Stimulated activated naive CD8-positive, alpha-beta T cell treated with anti-CD3 and anti-CD28 coated beads, Interleukin-15, amount 100 ng/mL, for 72 hours (primary cell): Measurements from ENCODE around the gene NEUROG1.
"Not testable (repeated sequence)": the region's sequence is repeated elsewhere in the genome, so short reads cannot be mapped to it uniquely, and the experiment has no call there.

Source experiments
- ATAC-seq: fragments of 150-1000 bp; cut with Tn5 transposase; 2 replicates; pipeline ENCODE4 v1.10.0; 2021; ENCODE audit warnings: mild to moderate bottlenecking, moderate library complexity
- DNase-seq, 2 donors: peaks; one replicate each; pipeline ENCODE4 v3.0.0; 2021 to 2022
- H3K27ac Mint-ChIP-seq, 2 donors: one replicate each; pipeline ENCODE4 v1.8.0; 2022; ENCODE audit warnings: mild to moderate bottlenecking in 2 of 2, mixed read lengths in 2 of 2, moderate library complexity in 2 of 2
- H3K27me3 Mint-ChIP-seq: one replicate; pipeline ENCODE4 v1.8.0; 2022; ENCODE audit warnings: mixed read lengths
- H3K4me1 Mint-ChIP-seq: one replicate; pipeline ENCODE4 v1.8.0; 2022; ENCODE audit warnings: mild to moderate bottlenecking, mixed read lengths
- H3K4me3 Mint-ChIP-seq, 2 donors: one replicate each; pipeline ENCODE4 v1.8.0; 2022; ENCODE audit warnings: mild to moderate bottlenecking in 2 of 2, mixed read lengths in 2 of 2, moderate library complexity in 1 of 2
- H3K9me3 Mint-ChIP-seq, 2 donors: one replicate each; pipeline ENCODE4 v1.8.0; 2022; ENCODE audit warnings: mixed read lengths in 2 of 2

NEUROG1 gene

DNA sequence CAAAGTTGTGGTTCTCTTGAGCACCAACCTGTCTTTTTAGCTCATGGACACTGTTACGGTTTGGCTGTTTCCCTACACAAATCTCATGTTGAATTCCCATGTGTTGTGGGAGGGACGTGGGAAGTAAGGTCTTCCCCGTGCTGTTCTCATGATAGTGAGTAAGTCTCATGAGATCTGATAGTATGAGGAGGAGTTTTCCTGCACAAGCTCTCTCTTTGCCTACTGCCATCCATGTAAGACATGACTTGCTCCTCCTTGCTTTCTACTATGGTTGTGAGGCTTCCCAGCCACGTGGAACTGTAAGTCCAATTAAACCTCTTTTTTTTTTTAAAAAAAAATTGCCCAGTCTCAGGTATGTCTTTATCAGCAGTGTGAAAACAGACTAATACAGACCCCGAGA is 6.2 kb downstream of the NEUROG1 start:
- ATAC-seq, H3K4me3 Mint-ChIP-seq, H3K4me1 Mint-ChIP-seq, H3K9me3 Mint-ChIP-seq, H3K27ac Mint-ChIP-seq, DNase-seq: not testable (repeated sequence)
- peaks cover 81% of the 10 kb centered on the region for H3K27me3 Mint-ChIP-seq

DNA sequence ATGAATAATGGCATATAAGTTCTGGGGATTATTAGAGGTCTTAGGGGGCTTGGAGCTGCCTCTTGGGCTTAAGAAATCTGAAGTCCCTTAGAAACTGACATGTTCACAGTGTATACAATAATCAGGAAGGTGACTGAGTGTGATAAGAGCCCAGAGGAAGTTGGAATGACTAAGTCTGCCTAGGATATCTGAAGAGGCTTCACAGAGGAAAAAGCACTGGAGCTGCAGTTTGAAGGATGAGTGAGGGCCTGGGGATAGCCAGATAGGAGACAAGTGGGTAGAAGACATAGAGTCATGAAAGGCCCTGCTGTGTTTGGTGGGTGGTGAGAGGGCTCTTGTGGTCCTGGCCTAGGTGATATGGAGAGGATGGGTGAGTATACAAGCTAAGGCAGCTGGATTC is 8.8 kb downstream of the NEUROG1 start:
- no peak overlapping the region for H3K27ac Mint-ChIP-seq
- ATAC-seq (no peak), DNase-seq (no peak)
- peaks cover 0 to 11% of the 10 kb centered on the region in 2 donors for H3K9me3 Mint-ChIP-seq
- H3K4me3 Mint-ChIP-seq, result no peak overlapping the region
- H3K4me1 Mint-ChIP-seq, result no peaks in the 10 kb centered on the region
- peaks cover 76% of the 10 kb centered on the region for H3K27me3 Mint-ChIP-seq

DNA sequence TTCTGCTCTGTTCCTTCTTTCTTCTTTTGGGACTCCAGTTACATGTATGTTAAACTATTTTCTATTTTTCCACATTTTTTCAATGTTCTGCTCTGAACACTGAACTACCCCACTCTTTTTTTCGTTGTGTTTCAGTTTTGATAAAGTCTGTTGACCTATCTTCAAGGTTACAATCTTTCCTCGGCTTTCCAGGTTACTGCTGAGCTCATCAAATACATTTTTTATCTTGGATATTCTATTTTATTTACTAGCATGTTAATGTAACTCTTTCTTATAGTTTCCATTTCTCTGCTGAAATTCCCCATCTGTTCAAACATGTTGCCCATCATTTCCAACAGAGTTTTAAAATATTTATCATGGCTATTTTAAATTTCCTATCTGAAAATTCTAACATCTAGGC is 13.8 kb downstream of the NEUROG1 start:
- no peaks in the 10 kb centered on the region for H3K4me1 Mint-ChIP-seq
- no peak for DNase-seq
- peaks cover 0 to 14% of the 10 kb centered on the region in 2 donors for H3K9me3 Mint-ChIP-seq
- no peak overlapping the region for H3K27ac Mint-ChIP-seq
- ATAC-seq, result no peak
- no peak overlapping the region for H3K4me3 Mint-ChIP-seq
- H3K27me3 Mint-ChIP-seq, result peaks cover 82% of the 10 kb centered on the region

GRCh38 chr5:135517631-135518030 is 18.1 kb downstream of the NEUROG1 start:
- no peak overlapping the region for H3K4me3 Mint-ChIP-seq
- no peak overlapping the region for H3K27ac Mint-ChIP-seq
- no peaks in the 10 kb centered on the region for H3K4me1 Mint-ChIP-seq

DNA sequence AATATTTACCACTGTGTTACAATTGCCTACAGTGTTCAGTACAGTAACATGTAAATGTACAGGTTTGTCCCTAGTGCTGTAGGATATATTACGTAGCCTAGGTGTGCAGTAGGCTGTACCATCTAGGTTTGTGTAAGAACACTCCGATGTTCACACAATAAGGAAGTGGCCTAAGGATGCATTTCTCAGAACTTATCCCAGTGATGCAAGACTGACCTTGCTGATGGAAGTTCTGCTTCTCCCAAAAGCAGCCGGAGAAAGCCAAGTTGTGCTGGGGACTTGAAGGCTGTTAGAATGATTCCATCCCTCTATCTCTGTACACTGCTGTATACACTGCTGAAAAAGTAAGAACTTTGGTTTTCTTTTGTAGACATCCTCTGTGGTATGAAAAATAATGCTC is 21.6 kb downstream of the NEUROG1 start:
- Mint-ChIP-seq H3K27ac (no peak overlapping the region), H3K9me3 (no peaks in the 10 kb centered on the region), H3K4me3 (no peak overlapping the region), H3K27me3 (peaks cover 42% of the 10 kb centered on the region), H3K4me1 (no peaks in the 10 kb centered on the region)
- DNase-seq (no peak), ATAC-seq (no peak)

More at GRCh38 chr5:135517631-135518030, 18.1 kb downstream of the NEUROG1 start:
- Mint-ChIP-seq H3K9me3 (peaks cover 0 to 10% of the 10 kb centered on the region in 2 donors), H3K27me3 (peaks cover 45% of the 10 kb centered on the region)
- no peak for DNase-seq
- ATAC-seq, result no peak

GRCh38 chr5:135511761-135512575 is 23.8 kb downstream of the NEUROG1 start:
- no peak for DNase-seq
- H3K27ac Mint-ChIP-seq, result no peak overlapping the region
- H3K4me1 Mint-ChIP-seq, result no peaks in the 10 kb centered on the region
- ATAC-seq, result no peak
- no peak overlapping the region for H3K4me3 Mint-ChIP-seq
- peaks cover 35% of the 10 kb centered on the region for H3K27me3 Mint-ChIP-seq
- H3K9me3 Mint-ChIP-seq, result no peaks in the 10 kb centered on the region

DNA sequence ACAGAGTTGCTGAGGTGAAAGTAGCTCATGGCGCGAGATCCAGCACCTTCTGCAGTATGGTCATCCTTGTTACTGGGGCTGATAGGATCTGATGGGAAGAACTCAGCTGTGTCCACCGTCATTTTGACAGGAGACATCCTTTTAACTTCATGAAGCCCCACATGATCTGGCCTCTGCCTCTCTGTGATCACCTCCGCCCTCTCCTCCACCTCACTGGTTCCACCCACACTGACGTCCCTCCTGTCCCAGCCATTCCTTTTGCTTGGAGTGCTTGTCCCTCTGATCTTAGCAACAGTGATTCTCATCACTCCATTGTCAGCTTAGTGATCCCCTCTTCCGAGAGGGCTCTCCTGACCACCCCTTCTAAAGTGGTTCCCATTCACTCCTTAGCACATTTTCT is 25.8 kb downstream of the NEUROG1 start:
- ATAC-seq (no peak), DNase-seq (no peak)
- Mint-ChIP-seq H3K4me3 (no peak overlapping the region), H3K27me3 (peaks cover 35% of the 10 kb centered on the region), H3K9me3 (no peaks in the 10 kb centered on the region), H3K27ac (no peak overlapping the region), H3K4me1 (no peaks in the 10 kb centered on the region)

- no peaks in the 10 kb centered on the region for H3K9me3 Mint-ChIP-seq
- ATAC-seq (no peak), DNase-seq (no peak)
- H3K27me3 Mint-ChIP-seq, result peaks cover 47% of the 10 kb centered on the region
- H3K27ac Mint-ChIP-seq, result no peak overlapping the region
- H3K4me3 Mint-ChIP-seq, result peak overlapping the region in 1 of 2 donors; percentile 31
- no peaks in the 10 kb centered on the region for H3K4me1 Mint-ChIP-seq
Measured at GRCh38 chr5:135508496-135509005, 27.2 kb downstream of the NEUROG1 start.

DNA sequence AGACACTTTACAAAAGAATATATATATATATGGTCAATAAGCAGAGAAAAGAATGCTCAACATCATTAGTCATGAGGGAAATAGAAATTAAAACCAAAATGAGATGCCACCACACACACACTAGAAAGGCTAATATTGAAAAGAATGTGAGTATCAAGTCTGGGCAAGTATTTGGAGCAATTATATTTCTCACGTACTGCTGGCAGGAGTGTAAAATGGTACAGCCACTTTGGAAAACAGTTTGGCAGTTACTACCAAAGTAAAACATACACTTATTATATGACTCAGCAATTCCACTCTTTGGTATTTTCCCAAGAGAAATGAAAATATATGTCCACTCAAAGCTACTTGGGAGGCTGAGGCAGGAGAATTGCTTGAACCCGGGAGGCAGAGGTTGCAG is 29.8 kb downstream of the NEUROG1 start:
- Mint-ChIP-seq H3K4me1 (no peaks in the 10 kb centered on the region), H3K27ac (no peak overlapping the region), H3K9me3 (no peaks in the 10 kb centered on the region), H3K27me3 (peaks cover 62% of the 10 kb centered on the region), H3K4me3 (no peak overlapping the region)
- DNase-seq (no peak), ATAC-seq (no peak)

DNA sequence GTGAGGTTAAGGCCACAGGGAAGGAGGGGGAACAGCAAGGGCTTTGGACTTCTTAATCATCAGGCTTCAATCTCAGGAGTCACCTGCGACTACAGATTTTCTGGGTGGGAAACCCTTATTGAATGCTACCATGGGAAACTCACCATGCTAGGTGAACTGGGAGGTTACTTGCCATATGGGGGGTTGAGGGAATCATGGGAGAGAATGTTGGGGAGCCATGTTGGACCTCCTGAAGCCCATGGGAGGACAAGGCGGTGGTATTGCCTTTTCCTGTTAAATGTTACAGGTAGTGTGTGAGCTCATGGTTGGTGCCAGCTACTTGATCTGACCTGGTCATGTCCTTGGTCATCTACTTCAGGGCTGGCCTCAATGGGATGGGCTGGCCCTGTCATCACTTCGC is 31.4 kb downstream of the NEUROG1 start:
- Mint-ChIP-seq H3K4me1 (no peaks in the 10 kb centered on the region), H3K9me3 (no peaks in the 10 kb centered on the region), H3K27me3 (peaks cover 47% of the 10 kb centered on the region), H3K27ac (no peak overlapping the region), H3K4me3 (no peak overlapping the region)
- ATAC-seq (no peak), DNase-seq (no peak)

DNA sequence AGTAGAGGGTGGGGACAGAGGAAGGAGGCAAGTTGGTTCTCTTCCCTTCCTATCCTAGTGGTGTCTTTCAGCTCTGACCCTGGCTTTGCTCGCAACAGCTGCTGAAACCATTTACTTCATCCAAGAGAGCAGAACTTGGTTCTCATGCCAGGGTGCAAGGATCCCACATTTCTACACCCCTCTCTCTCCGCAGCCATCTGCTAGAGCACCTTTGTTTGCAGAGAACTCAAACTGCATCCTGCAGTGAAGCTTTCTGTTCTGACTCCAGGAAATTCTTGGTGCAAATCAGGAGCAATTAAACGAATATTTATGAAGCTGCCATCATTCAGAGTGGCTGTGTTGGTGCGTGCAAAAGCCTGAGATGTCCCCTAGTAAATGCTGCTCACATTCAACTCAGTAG is 31.9 kb downstream of the NEUROG1 start:
- DNase-seq (no peak), ATAC-seq (no peak)
- Mint-ChIP-seq H3K27me3 (peaks cover 46% of the 10 kb centered on the region), H3K27ac (no peak overlapping the region), H3K4me1 (no peaks in the 10 kb centered on the region), H3K9me3 (no peaks in the 10 kb centered on the region), H3K4me3 (no peak overlapping the region)

DNA sequence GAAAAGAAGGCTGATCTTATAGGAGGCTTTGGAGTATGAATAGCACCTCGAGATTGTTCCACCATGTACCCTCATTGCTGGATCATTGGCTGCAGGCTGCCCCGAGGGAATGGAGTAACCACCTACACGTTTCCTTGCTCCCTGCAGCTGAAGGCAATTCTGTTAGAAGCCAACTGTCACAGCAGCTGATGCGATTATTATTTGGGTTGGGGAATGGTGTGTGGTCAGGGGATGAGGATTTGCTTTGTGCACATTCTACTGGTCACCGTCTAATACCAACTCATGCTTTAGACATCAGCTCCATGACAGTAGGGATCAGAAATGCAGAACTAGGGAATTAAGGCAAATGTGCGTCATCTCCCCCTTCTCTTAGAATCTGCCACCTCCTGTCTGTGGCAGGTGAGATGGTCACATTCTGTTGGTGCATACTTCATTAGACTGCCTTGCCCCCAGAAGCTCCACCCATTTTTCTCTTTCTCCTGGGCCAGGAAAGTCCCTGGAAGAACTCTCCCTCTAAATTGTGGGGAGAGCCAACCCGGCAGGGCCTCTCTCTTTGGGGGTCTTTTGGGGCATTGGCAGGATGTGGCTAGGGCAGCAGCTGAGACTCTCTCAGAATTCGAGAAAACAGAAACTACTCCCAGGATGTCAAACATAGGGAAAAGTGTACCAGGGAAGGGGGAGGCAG is 32.8 kb downstream of the NEUROG1 start:
- H3K27ac Mint-ChIP-seq, result no peak overlapping the region

GRCh38 chr5:135501965-135502364 is 33.8 kb downstream of the NEUROG1 start:
- Mint-ChIP-seq H3K27ac (no peak overlapping the region), H3K9me3 (no peaks in the 10 kb centered on the region), H3K27me3 (peaks cover 44% of the 10 kb centered on the region), H3K4me3 (no peak overlapping the region), H3K4me1 (no peaks in the 10 kb centered on the region)
- ATAC-seq, result no peak
- DNase-seq, result no peak

More for the DNA sequence above, 32.8 kb downstream of the NEUROG1 start:
- no peaks in the 10 kb centered on the region for H3K4me1 Mint-ChIP-seq
- DNase-seq (no peak), ATAC-seq (no peak)
- no peak overlapping the region for H3K4me3 Mint-ChIP-seq
- peaks cover 44% of the 10 kb centered on the region for H3K27me3 Mint-ChIP-seq
- no peaks in the 10 kb centered on the region for H3K9me3 Mint-ChIP-seq

GRCh38 chr5:135498637-135498995 is 37.1 kb downstream of the NEUROG1 start:
- Mint-ChIP-seq H3K27me3 (peaks cover 53% of the 10 kb centered on the region), H3K4me1 (no peaks in the 10 kb centered on the region), H3K4me3 (no peak overlapping the region), H3K9me3 (no peaks in the 10 kb centered on the region), H3K27ac (no peak overlapping the region)
- no peak for DNase-seq
- no peak for ATAC-seq

DNA sequence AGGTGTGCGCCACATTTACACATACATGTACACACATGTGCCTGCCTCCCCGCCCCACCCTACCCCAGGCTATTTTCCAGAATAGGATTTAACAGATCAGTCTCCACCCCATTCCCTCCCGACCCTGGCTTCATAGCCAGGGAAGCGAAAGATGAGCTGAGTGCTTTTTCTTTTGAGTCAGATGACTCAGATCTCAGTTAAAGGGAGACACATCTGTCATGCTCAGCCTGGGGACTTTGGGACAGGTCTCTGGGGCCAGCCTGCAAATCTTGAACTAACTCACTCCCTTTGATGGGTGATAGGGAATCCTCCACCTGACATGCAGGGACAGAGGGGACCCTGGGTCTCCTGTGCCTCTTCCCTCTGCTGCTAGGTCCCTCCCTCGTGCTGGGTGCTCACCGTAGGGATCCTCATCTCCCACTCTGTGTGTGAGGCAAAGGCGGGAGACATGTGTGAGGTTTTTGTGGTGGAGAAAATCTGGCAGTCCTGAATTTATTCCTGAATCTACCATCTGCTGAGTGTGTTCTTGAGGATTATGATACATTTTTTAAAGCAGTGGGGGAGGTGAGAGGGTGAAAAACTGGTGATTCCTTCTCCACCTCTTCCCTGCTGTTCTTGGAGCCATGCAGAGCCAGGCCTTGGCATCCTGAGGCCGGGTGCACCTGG is 37.7 kb downstream of the NEUROG1 start:
- H3K27me3 Mint-ChIP-seq, result peaks cover 53% of the 10 kb centered on the region
- no peak for DNase-seq
- no peaks in the 10 kb centered on the region for H3K4me1 Mint-ChIP-seq
- no peak overlapping the region for H3K27ac Mint-ChIP-seq
- no peak for ATAC-seq
- H3K4me3 Mint-ChIP-seq, result no peak overlapping the region
- H3K9me3 Mint-ChIP-seq, result no peaks in the 10 kb centered on the region

DNA sequence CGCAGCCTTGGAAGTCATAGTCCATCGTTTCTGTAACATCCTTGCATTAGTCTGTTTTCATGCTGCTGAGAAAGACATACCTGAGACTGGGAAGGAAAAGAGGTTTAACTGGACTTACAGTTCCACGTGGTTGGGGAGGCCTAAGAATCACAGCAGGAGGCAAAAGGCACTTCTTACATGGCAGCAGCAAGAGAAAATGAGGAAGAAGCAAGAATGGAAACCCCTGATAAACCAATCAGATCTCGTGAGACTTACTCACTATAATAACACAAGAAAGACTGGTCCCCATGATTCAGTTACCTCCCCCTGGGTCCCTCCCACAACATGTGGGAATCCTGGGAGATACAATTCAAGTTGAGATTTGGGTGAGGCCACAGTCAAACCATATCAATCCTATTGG is 40.2 kb downstream of the NEUROG1 start:
- H3K9me3 Mint-ChIP-seq, ATAC-seq, H3K4me3 Mint-ChIP-seq, H3K27ac Mint-ChIP-seq, DNase-seq, H3K4me1 Mint-ChIP-seq: not testable (repeated sequence)
- peaks cover 61% of the 10 kb centered on the region for H3K27me3 Mint-ChIP-seq
